Activated CD4-positive, alpha-beta T cell treated with anti-CD3 and anti-CD28 coated beads for 48 hours (primary cell): ENCODE measurements around the gene SEL1L3.

Experiments used
- DNase-seq: peaks from one replicate; pipeline ENCODE4 v3.0.0-alpha.2; 2020

SEL1L3 gene

DNA sequence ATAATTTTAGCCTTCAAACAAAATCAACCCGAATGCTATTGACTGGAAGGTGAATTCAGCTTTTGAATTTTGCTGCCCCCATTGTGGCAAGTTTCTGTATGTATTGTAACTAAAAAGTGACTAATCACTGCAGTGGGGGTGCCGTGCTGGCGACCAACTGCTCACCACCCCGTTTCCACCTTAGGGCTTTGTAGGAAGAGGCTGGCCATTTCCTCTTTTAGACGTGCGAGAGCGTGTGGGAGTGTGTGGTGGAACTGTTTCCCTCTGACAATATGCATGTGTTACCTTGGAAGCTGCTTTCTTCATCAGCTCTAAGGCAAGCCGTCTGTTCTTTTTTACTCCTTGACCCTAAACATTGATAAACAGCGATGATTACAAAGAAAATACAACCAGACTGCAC lies 78.8 kb downstream of the SEL1L3 start:
- DNase-seq = peak; percentile 22

DNA sequence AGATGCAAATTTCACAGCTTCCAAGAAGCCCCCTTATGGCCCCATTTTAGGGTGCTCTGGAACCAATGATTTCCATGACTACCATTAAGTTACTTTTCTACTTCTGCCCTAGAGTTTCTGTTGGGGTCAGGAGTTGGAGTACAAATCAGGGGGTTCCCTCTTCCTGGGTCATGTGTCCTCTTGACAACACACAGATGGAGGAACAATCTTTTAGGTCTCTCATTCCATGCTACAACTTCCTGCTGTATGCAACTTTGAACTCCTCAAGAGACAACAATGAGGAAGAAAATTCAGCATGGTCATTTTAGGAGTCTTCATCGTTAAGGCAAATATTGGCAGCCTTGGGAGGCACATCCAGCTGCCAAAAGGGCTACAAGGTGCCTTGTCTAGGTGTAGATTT lies 79.7 kb downstream of the SEL1L3 start:
- DNase-seq = no peak

DNA sequence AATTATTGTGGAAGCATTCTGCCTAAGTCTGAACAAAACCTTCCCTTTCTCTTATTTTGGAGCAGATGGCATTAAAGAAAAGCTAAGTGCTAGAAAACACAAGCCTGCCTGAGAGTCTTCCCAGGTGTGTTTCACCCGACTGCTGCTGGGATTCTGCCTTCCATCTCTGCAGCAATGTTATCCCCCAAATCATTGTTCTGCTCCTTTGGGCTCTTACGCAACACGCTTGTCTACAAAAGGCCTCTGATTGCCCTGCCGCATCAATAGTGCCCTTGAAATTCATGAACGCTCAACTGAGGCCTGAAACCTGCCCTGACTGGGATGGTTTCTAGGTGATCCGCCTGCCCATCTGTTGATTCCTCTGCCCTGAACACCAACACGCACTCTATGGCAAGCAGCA lies 80.3 kb downstream of the SEL1L3 start:
- DNase-seq = no peak

DNA sequence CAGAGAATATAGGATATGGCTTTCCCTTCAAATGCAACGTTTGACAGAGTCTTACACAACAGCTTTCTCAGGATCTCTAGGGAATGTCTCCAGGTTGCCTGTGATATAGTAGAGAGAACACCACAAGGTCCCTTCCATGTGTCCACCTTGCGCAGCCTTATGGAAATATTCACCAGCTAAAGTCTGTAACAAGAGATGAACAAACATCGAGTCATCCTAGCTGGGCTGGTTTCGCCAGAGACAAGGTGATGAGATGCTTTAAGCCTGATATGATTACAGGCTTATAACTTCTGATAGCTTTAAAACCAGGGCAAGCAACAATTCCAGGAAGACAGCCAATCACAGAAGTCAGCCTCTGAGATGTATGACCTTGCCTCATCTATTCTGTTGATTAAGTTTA lies 83.8 kb downstream of the SEL1L3 start:
- DNase-seq = no peak

DNA sequence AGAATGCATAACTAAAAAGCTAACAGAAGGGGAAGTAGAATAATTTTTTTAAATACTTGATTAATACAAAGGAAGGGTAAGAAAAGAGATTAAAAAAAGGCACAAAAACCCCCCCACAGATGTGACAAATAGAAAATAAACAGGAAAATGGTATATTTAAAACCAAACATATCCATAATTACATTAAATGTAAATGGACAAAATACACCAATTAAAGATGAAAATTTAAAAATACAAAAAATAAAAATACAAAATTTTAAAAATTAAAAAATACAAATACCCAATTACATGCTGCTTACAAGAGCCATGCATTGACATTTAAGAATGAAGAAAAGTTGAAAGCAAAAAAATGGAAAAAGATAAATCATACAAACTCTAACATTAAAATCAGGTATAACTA lies 86.0 kb downstream of the SEL1L3 start:
- no peak for DNase-seq

DNA sequence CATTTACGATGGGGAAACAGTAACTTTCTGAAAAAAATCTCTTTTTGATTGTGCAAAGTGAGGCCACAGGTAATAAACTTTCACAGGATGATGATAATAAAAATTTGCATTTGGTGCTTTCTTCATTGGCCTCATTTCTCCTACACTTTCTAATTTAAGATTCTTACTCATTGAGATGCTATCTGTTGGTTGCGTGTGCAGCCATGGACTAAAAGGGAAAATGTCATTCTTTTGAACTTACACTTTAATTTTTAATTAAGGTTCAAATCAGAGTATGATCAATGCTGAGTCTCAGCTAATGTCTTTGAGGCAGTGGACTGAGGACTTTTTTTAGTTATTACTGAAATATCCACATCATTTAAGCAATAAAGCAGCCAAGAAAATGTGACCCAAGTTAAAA lies 87.6 kb downstream of the SEL1L3 start:
- no peak for DNase-seq

DNA sequence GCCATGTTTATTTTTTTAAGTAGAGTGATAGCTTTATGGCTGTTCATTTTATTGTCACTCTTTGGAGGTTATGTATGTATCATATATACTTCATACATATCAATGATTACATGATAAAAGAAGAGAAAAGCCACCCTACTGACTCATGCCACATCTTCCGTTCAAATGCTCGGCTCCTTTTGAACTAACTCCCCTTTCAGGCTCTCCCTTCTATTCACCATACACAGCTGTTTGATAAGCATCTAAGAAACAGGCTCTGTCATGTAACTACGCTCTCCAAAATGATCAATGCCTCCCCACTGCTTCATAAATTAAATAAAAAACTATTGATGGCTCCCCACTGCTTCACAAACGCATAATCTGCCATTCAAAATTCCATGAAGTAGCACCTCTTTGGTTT lies 89.4 kb downstream of the SEL1L3 start:
- DNase-seq = no peak

DNA sequence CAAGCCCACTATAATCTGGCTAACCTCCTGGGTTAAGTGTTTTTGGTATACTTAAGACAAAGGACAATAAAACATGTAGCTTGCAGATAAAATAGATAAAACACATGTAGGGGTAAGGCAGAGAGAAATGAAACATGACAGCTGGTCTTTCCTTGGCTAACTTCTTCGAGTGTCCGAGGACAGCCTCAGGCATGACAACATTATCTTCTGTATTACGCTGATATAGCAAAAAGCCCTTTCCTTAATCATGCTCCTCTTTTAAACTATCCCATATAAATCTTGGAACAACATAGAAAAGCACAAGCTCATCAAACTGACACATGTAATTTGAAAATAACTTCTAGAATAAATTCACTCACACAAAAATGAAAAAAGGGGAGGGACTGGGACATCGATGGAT lies 91.1 kb downstream of the SEL1L3 start:
- DNase-seq = no peak

DNA sequence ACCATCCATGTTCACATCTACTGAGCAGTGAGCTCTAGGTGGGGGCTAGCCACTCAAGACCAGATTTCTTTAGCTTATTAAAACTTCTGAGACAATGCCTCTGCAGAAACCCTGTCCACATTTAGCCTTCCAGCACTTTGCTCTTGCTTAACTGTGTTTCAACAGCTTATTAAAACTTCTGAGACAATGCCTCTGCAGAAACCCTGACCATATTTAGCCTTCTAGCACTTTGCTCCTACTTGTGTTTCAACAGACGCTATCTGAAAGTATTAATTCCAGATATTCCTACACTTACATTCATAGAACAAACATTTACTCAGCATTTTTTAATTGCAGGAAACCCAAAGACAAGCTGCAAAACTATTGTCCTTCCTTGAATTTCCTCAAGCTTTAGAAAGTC lies 91.9 kb downstream of the SEL1L3 start:
- DNase-seq = no peak

DNA sequence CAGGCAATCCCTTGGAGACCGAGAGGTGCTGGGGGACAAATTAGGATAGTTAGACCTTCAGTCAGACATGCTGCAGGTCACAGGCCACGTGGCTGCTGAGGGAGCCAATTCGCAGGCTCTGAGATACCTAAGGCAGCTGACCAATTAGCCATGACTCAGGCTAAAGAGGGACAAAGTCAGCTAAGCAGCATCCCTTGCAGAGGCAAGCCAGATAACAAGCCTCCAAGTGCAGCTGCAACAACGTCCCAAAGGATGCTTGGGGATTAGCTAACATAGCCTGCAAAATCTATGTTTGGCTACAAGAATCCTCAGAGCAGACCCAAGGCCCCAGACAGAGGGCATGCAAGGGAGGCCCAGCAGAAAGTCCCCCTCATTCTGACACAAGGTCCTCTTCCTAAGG lies 93.5 kb downstream of the SEL1L3 start:
- DNase-seq = no peak

DNA sequence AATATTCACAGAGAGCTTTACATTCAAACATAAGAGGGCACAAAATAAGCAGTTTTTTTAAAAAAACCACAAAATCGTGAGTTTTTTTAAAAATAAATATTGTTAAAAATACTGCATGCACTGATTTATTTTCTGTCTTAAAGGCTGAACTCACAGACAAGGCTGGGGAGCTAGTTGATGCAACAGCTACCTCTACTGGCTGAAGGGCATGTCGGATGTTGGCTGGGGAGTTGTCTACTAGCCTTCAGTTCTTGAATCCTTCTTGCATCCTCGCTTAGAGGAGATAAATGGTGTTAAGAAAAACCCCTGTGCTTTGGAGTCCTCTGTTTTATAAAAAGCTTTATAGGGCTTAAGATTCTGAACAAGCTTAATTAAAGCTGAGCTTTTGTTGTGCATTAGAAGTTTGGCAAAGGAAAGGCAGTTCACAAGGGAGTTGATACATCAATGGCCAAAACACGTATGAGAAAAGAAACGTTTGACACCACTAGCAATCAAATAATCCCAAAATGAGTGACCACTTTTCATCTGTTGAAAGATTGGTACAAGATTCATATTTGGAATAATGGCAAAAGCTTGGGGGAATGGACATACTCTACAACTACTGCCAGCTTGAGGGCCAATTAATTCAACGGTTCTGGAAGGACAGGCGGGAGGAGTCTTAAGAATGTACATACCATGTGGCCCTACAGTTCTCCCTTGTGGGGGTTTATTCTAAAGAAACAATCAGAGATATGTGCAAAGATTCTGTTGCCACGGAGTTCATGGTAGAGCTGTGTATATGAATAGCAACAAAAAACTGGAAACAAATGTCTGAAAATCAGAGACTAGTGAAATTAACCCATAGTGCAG lies 94.7 kb downstream of the SEL1L3 start:
- peak; percentile 23 for DNase-seq

DNA sequence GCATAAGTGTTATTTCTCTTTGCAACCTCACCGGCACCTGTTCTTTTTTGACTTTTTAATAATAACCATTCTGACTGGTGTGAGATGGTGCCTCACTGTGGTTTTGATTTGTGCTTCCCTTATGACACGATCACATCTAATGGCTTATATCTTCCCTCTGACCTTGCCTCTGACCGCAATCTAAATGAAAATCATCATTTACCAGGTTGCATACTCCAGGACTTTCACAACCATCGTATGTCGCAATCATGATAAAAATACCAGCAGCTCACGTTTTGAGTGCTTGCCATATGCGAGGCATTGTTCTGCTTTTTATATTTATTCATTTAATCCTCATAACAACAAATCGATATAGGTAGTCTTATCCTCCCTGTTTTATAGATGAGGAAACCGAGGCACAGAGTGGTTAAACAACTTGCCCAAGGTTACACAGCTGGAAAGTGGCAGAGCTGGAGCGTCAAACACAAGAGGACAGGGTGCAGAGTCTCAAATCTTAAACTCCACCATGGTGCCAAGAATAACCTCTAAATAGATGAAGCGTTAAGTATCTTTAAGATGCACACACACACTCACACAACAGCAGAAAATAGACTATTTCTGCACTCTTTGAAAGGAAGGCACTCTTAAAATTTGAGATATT lies 102.2 kb downstream of the SEL1L3 start:
- no peak for DNase-seq

DNA sequence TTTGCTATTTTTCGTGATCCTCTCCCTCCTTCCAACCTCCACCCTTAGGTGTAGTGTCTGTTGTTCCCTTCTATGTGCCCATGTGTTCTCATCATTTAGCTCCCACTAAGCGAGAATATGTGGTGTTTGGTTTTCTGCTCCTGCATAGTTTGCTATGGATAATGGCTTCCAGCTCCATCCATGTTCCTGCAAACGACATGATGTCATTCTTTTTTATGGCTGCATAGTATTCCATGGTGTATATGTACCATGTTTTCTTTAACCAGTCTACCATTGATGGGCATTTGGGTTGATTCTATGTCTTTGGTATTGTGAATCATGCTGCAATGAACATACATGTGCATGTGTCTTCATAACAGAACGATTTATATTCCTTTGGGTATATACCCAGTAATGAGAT lies 102.7 kb downstream of the SEL1L3 start:
- no peak for DNase-seq

DNA sequence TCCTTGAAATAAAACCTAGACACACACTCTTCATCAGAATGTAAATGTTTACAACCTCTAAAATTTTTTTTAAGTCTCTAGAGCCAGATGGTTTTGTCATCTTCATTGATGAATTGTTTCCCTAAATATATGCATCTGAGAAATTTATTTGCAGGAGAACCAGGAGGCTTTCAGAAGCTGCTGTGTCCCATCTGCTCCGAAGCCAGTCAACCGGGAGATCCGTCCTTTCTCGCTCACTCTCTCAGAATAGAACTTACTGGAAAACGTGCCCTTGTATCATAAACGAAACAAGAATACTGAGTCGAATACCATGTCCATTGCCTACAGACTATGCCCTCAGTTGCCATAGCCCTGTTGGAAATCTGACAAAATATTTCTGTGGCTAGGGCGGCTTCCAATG lies 103.7 kb downstream of the SEL1L3 start:
- no peak for DNase-seq

DNA sequence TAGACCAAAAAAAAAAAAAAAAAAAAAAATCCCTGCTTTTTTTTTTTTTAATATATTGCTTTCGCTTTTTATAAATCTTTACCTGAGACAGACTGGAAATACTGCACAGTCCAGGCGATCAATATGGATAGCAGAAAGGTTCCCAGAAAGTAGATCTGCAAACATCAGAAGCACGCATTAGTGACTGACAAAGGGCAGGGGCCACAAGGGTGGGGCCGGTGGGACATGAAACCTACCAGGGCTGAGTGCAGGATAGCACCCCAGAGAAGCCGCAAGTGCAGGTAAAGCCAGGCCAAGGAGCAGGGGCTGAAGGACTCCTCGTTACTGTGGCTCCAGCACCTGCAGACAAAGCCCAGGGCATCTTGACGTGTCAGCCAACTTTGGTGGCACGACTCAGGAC lies 105.3 kb downstream of the SEL1L3 start:
- DNase-seq = no peak

DNA sequence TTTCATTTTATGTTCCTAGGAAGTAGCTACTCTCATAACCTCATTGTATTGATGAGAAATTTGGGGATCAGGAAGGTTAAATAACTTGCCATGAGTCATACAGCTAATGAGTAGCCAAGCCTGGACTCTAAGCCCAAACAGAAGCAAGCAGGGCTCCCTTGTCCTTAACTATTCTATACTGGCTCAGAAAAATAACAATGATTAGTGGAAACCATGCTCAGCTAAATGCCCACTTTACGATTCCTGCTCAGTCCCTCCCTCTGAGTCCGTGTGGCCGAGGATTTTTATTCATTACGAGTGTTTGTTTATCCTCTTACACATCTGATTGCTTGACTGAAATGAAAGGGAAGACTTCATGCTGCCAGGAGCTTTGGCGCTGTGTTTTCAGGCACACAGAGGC lies 106.3 kb downstream of the SEL1L3 start:
- DNase-seq = no peak

DNA sequence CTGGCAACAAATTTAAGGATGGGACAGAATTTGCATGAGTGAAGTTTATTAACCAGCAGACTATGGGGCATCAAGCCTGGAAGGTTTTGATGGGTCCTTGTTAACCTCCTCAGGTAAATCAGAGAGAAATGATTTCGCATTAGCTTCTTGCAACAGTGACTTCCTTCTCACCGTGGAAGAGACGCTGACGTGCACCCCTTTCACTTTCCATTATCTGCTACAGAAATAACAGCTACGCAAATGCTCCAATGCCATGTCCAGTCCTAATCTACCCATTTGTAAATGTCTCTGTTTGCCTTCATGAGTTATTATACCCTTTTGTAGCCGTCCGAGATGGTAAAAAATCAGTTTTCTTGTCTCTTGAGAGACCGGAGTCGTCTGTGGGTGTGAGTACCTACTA lies 106.9 kb downstream of the SEL1L3 start:
- DNase-seq = no peak

DNA sequence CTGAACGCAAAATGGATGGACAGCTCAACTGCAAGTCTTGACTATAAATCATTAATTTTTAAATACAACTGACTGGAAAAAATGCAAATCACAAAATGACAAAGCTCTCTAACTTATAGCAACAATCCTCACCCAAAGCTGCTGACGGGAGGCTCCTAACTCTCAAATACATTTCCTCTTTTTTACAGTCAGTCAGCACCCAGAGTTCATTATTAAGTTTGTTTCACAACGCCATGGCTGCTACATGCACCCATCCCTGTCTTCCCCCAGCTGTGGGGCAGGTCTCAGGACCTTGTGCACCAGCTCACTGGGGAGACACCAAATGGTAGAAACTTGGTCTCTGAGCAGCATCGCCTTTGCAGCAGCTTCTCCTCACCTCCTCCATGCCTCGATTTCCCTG lies 109.5 kb downstream of the SEL1L3 start:
- no peak for DNase-seq

DNA sequence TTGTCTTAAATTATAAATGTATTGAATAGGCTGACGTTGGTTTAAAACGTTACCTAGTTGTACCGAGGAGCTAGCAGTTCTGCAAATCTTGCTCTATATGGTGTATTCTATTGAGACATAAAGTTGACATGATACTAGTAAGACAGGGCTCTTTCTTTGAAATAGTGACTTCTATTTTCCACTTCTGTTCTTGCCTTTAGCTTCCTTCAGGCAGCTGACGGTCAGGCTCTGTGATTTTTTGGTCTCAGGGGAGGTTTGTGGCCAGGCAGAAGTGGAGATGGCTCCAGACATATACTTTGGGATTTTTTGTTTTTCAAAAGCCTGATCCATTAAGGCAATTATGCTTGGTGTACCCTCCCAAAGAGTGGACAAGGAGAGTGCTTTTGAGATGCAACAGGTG lies 111.9 kb downstream of the SEL1L3 start:
- DNase-seq = no peak

DNA sequence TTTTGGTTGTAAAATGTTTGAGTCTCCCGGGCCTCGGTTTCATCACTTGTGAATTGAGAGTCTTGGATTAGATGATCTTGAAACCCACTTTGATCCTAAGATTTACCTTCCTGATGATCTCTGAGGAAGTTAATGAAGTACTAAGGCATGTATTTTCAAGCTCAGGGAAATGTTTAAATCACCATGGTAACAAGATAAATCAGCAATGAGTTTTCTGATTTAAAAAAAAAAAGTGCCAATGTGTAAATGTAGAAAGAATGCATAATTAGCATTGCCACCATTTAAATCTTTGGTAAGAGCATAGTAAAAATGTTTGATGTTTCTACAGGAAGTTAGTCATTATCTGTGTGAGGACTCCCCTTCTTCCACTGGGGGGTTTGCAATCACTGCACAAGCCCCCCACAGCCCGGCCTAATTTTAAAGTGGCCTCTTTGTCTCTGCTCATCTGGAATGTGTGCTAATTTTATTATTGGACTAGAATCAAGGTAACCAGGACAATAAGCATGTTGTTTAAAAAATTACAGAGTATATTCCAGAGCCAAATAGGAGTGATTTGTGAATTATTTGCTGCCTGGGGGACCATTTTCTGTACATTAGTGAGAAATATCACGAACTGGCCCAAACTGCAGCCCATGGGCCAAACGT lies 113.5 kb downstream of the SEL1L3 start:
- no peak for DNase-seq

DNA sequence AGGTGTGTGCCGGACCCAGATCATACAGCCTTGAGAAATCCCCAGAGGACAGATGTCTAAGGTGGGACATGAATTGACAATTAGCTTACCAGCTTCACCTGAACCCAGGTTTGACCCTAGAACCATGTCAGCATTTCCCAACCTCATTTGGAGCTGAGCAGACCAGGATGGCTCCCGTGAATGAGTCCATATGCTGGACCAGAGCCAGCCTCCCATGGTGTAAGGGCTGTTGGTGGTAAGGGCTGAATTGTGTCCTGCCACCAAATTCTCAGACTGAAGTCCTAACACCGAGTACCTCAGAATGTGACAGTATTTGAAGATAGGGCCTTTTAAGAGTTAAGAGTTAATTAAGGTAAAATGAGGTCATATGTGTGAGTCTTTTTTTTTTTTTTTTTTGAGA lies 118.8 kb downstream of the SEL1L3 start:
- DNase-seq = no peak

DNA sequence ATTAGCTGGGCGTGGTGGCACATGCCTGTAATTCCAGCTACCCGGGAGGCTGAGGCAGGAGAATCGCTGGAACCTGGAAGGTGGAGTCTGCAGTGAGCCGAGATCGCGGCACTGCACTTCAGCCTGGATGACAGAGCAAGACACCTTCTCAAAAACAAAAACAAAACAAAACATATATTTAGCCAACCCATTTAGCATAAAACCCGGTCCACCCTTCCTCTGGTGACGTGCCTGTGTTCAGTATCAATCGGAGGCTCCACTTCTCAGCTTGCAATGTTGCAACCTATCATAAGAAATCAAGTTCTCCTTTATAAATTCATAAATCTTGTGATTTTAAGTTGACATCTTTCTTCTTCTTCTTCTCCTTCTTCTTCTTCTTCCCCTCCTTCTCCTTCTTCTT lies 133.2 kb downstream of the SEL1L3 start:
- no peak for DNase-seq

DNA sequence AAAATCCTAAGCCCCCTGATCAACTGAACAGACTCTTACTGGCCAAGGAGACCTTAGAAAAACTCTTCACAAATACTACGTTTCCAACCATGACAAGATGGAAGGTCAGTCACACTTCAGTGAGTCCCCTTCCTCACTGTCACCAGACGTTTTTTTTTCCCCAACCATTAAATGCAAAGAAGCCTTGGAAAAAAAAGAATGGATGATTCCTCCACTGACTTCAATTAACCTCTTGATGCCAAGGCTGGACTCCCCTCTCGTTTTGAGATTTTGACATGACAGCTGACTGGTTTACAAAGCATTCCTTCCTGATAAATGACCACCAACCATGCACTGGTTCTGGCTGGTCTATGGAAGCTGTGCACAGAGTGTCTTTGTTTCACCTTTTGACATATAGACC lies 133.9 kb downstream of the SEL1L3 start:
- no peak for DNase-seq
